Measurements from ENCODE around the gene OLFML2B.

OLFML2B gene

GRCh38 chr1:161952607-161953172, 71.0 kb downstream of the OLFML2B start:
- TF ChIP-seq POLR2AphosphoS5 (IDR thresholded peaks at IDR 0.05; ENCODE audit: low read depth, low read length) (no peak), REST (IDR thresholded peaks at IDR 0.05; ENCODE audit: insufficient read depth in 1 of 2, low read depth in 2 of 2, low read length in 2 of 2) (no peak), FOXP2 (optimal IDR thresholded peaks at IDR 0.05; ENCODE audit: borderline replicate concordance, extremely low read depth, extremely low read length, insufficient read depth) (no peak)

DNA sequence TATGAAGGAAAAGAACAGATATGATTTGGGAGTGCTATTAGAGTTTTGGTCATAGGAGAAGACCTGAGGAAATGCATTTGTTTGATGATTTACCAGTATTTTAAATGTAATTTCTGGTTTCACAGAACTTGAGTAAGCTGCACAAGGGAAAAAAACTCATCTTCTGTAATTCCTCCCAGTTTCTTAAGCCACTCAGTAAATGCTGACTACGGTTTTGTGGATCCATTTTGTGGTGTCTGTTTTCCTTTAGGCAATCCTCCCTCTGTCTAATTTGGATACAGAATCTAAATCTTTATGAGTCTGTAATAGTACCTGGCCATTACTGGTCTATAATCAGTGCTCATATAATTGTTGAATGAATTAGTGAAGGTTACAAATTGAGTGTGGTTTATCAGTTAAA, 72.0 kb downstream of the OLFML2B start:
- TF ChIP-seq REST (IDR thresholded peaks at IDR 0.05; ENCODE audit: insufficient read depth in 1 of 2, low read depth in 2 of 2, low read length in 2 of 2) (no peak), TAF1 (IDR thresholded peaks at IDR 0.05; ENCODE audit: borderline replicate concordance, insufficient read depth, low read length) (no peak), FOXP2 (optimal IDR thresholded peaks at IDR 0.05; ENCODE audit: borderline replicate concordance, extremely low read depth, extremely low read length, insufficient read depth) (no peak), SIN3A (IDR thresholded peaks at IDR 0.05; ENCODE audit: borderline replicate concordance, insufficient read depth, low read length) (no peak)

DNA sequence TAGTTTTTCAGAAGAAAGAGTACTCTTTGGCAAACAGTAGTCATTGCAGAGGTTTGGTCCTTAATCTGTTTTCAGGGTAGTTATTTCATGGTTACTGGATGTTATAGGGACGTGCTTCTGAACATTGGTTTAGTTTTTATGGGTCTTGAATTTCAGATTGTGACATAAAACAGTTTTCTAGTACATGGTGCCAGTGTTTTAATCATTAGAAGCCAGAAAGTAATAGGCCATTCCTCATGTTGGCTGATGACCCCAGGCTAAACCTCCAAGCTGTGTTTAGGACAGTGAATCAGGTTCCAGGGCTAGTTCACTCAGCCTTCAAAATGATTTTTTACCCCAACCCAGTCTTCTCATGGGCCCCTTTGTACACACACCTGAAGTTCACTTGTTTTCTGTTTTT, 73.3 kb downstream of the OLFML2B start:
- TF ChIP-seq TAF1 (IDR thresholded peaks at IDR 0.05; ENCODE audit: borderline replicate concordance, insufficient read depth, low read length) (no peak), POLR2AphosphoS5 (IDR thresholded peaks at IDR 0.05; ENCODE audit: low read depth, low read length) (no peak), FOXP2 (optimal IDR thresholded peaks at IDR 0.05; ENCODE audit: borderline replicate concordance, extremely low read depth, extremely low read length, insufficient read depth) (no peak), REST (IDR thresholded peaks at IDR 0.05; ENCODE audit: insufficient read depth in 1 of 2, low read depth in 2 of 2, low read length in 2 of 2) (no peak), SIN3A (IDR thresholded peaks at IDR 0.05; ENCODE audit: borderline replicate concordance, insufficient read depth, low read length) (no peak)

DNA sequence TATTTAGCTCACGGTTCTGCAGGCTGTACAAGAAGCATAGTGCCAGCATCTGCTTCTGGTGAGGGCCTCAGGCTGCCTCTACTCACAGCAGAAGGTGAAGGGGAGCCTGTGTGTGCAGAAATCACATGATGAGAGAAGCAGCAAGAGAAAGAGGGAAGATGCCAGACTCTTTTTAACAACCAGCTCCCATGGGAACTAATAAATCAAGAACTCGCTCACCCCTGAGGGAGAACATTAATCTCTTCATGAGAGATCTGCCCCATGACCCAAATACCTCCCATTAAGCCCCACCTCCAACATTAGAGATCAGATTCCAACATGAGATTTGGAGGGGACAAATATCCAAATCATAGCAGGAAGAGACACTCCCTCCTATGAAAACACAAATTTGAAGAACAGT, 74.1 kb downstream of the OLFML2B start:
- no peak for TF ChIP-seq POLR2AphosphoS5 (IDR thresholded peaks at IDR 0.05; ENCODE audit: low read depth, low read length)
- TF ChIP-seq SIN3A (IDR thresholded peaks at IDR 0.05; ENCODE audit: borderline replicate concordance, insufficient read depth, low read length) = no peak
- no peak for TF ChIP-seq FOXP2 (optimal IDR thresholded peaks at IDR 0.05; ENCODE audit: borderline replicate concordance, extremely low read depth, extremely low read length, insufficient read depth)
- no peak for TF ChIP-seq REST (IDR thresholded peaks at IDR 0.05; ENCODE audit: insufficient read depth in 1 of 2, low read depth in 2 of 2, low read length in 2 of 2)
- no peak for TF ChIP-seq TAF1 (IDR thresholded peaks at IDR 0.05; ENCODE audit: borderline replicate concordance, insufficient read depth, low read length)

- no peak for TF ChIP-seq FOXP2 (optimal IDR thresholded peaks at IDR 0.05; ENCODE audit: borderline replicate concordance, extremely low read depth, extremely low read length, insufficient read depth)
- no peak for TF ChIP-seq SIN3A (IDR thresholded peaks at IDR 0.05; ENCODE audit: borderline replicate concordance, insufficient read depth, low read length)
- TF ChIP-seq REST (IDR thresholded peaks at IDR 0.05; ENCODE audit: insufficient read depth in 1 of 2, low read depth in 2 of 2, low read length in 2 of 2) = no peak
- TF ChIP-seq POLR2AphosphoS5 (IDR thresholded peaks at IDR 0.05; ENCODE audit: low read depth, low read length) = no peak
- no peak for TF ChIP-seq TAF1 (IDR thresholded peaks at IDR 0.05; ENCODE audit: borderline replicate concordance, insufficient read depth, low read length)
These were observed 75.2 kb downstream of the OLFML2B start for GRCh38 chr1:161948435-161948834.
